ENCODE data around the gene REEP3. TPM values are rescaled to one million over a fixed set of nuclear protein-coding genes. Genes with fewer than 3 reads are reported as not detected.
A peak's percentile ranks its signal among the peaks of the same experiment; 100 is the strongest.

The REEP3 gene
- total RNA-seq, 4 donors from 2014 or later, result 11.6 to 67.1 (median 44.0) TPM

GRCh38 chr10:63542835-63543575 is 21.8 kb downstream of the REEP3 start:
- DNase-seq, result peak in 1 of 3 donors; percentile 65
- no peaks in the 10 kb centered on the region for H3K9me3 ChIP-seq
- no peak for TF ChIP-seq CTCF (IDR thresholded peaks at IDR 0.05)
- no peak for TF ChIP-seq POLR2A (IDR thresholded peaks at IDR 0.05)
- no peaks in the 10 kb centered on the region for H3K36me3 ChIP-seq
- peaks cover 0 to 14% (median 0%) of the 10 kb centered on the region in 4 donors for H3K4me1 ChIP-seq
- H3K4me3 ChIP-seq, result no peak overlapping the region
- H3K27ac ChIP-seq, result peak overlapping the region in 1 of 4 donors; percentile 6
- no peaks in the 10 kb centered on the region for H3K27me3 ChIP-seq

- no peak for DNase-seq
- no peak for TF ChIP-seq POLR2A (IDR thresholded peaks at IDR 0.05)
- no peak for TF ChIP-seq CTCF (IDR thresholded peaks at IDR 0.05)
- no peaks in the 10 kb centered on the region for H3K36me3 ChIP-seq
- no peaks in the 10 kb centered on the region for H3K27me3 ChIP-seq
- peaks cover 0 to 14% (median 0%) of the 10 kb centered on the region in 4 donors for H3K4me1 ChIP-seq
- no peaks in the 10 kb centered on the region for H3K9me3 ChIP-seq
- H3K27ac ChIP-seq, result peak overlapping the region in 1 of 4 donors; percentile 6
- H3K4me3 ChIP-seq, result no peak overlapping the region
These were observed 22.4 kb downstream of the REEP3 start for GRCh38 chr10:63543576-63543962.

- Histone ChIP-seq H3K4me3 (no peak overlapping the region), H3K4me1 (peaks cover 0 to 14% (median 0%) of the 10 kb centered on the region in 4 donors), H3K27me3 (no peaks in the 10 kb centered on the region), H3K9me3 (no peaks in the 10 kb centered on the region), H3K27ac (no peak overlapping the region), H3K36me3 (no peaks in the 10 kb centered on the region)
- no peak for DNase-seq
- TF ChIP-seq POLR2A (IDR thresholded peaks at IDR 0.05), result no peak
- TF ChIP-seq CTCF (IDR thresholded peaks at IDR 0.05), result no peak
These were observed 23.2 kb downstream of the REEP3 start for GRCh38 chr10:63544418-63544817.

- TF ChIP-seq CTCF (IDR thresholded peaks at IDR 0.05) (no peak), POLR2A (IDR thresholded peaks at IDR 0.05) (no peak)
- Histone ChIP-seq H3K4me1 (peaks cover 0 to 10% (median 0%) of the 10 kb centered on the region in 4 donors), H3K27me3 (no peaks in the 10 kb centered on the region), H3K36me3 (no peaks in the 10 kb centered on the region), H3K4me3 (no peak overlapping the region), H3K9me3 (no peaks in the 10 kb centered on the region), H3K27ac (no peak overlapping the region)
- DNase-seq, result no peak
These were observed 26.6 kb downstream of the REEP3 start for GRCh38 chr10:63547628-63548360.

- Histone ChIP-seq H3K27ac (no peak overlapping the region), H3K27me3 (no peaks in the 10 kb centered on the region), H3K4me3 (no peak overlapping the region), H3K9me3 (no peaks in the 10 kb centered on the region), H3K4me1 (peaks cover 0 to 10% (median 0%) of the 10 kb centered on the region in 4 donors), H3K36me3 (no peaks in the 10 kb centered on the region)
- TF ChIP-seq CTCF (IDR thresholded peaks at IDR 0.05), result no peak
- no peak for TF ChIP-seq POLR2A (IDR thresholded peaks at IDR 0.05)
- DNase-seq, result no peak
These were observed 27.7 kb downstream of the REEP3 start for GRCh38 chr10:63548860-63549259.

All from Peyer's patch (tissue), 4 donors.